GM19438 (cell line): Measurements from ENCODE around the gene DAPK3.
"Not testable (repeated sequence)": the region's sequence is repeated elsewhere in the genome, so short reads cannot be mapped to it uniquely, and the experiment has no call there.

Experiments used
- ATAC-seq: cut with Tn5 transposase; IDR thresholded peaks from one replicate; pipeline ENCODE4 v1.9.1; 2021; ENCODE audit warnings: low read depth; ENCODE audit not compliant: unreplicated experiment

The DAPK3 gene

DNA sequence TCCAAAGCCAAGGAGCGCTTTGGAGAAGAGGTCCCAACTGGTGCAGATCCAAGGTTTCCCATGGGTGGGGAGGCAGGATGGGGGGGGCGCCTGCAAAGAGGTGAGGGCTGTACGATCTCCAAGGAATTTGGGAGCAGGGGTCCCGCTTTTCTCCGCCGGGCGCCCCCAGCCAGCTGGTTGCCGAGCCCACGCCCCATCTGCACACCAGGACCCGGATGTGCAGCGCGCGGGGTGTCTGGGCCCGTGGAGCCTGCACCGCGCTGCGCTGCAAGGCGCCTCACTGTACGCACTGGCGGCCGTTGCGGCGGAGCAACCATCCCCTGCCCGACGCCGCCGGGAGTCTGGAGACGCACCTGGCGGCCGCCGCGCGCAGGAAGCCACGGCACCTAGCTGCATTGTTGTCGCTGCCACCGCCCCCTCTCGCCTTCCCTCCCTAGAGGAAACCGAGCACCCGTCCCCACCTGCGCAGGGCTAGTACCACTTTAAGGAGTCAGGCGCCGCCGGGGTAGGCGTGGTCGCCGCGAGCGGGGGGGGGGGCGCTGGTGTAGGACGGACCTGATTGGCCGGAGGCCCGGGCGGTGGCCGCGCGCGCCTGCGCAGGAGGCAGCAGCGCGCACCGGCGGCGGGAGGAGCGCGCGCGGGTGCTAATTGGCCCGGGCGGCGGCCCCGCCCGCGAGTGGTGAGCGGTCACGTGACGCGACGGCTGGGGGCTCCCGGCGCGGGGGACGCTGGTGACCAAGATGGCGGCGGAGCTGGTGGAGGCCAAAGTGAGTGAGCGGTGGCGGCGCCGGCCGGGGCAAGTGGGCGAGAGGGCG lies 36.3 kb upstream of the DAPK3 start, which contains the start of gene PIAS4:
PIAS4 (plus strand) TSS at position 716 of the 815 bp plus-strand sequence; CDS start at position 741, 25 bp downstream.
- ATAC-seq = peak; percentile 76

DNA sequence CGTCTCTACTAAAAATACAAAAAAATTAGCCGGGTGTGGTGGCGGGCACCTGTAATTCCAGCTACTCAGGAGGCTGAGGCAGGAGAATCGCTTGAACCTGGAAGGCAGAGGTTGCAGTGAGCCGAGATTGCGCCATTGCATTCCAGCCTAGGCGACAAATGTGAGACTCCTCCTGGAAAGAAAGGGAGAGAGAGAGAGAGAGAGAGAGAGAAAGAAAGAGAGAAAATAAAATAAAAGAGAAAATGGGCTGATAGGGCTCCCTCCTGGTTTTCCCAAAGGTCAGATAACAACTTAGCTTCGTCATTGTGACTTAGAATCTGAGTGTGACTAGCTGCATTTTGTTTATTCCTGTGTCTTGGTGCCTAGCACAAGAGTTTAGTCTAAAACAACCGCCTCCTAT lies 34.5 kb upstream of the DAPK3 start:
- ATAC-seq = not testable (repeated sequence)

DNA sequence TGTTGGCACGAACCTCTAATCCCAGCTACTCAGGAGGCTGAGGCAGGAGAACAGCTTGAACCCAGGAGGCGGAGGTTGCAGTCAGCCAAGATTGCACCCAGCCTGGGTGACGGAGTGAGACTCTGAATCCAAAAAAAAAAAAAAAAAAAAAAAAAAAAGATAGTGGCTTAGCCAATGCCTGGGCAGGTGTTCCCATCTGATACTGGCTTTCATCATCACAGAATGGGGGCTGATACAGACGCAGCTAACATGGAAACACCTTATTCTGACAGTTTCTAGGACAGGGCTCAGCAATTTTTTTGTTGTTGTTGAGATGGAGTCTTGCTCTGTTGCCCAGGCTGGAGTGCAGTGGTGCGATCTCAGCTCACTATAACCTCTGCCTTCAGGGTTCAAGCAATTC lies 29.9 kb upstream of the DAPK3 start:
- ATAC-seq = not testable (repeated sequence)

DNA sequence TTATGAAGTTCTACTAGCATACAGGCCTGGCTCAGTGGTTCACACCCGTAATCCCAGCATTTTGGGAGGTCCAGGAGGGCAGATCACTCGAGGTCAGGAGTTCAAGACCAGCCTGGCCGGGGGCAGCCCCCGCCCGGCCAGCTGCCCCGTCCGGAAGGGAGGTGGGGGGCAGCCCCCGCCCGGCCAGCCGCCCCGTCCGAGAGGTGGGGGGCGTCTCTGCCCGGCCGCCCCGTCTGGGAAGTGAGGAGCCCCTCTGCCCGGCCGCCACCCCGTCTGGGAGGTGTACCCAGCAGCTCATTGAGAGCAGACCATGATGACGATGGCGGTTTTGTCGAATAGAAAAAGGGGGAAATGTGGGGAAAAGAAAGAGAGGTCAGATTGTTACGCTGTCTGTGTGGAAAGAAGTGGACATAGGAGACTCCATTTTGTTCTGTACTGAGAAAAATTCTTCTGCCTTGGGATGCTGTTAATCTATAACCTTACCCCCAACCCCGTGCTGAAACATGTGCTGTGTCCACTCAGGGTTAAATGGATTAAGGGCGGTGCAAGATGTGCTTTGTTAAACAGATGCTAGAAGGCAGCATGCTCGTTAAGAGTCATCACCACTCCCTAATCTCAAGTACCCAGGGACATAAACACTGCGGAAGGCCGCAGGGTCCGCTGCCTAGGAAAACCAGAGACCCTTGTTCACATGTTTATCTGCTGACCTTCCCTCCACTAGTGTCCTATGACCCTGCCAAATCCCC lies 27.9 kb upstream of the DAPK3 start:
- ATAC-seq = not testable (repeated sequence)

DNA sequence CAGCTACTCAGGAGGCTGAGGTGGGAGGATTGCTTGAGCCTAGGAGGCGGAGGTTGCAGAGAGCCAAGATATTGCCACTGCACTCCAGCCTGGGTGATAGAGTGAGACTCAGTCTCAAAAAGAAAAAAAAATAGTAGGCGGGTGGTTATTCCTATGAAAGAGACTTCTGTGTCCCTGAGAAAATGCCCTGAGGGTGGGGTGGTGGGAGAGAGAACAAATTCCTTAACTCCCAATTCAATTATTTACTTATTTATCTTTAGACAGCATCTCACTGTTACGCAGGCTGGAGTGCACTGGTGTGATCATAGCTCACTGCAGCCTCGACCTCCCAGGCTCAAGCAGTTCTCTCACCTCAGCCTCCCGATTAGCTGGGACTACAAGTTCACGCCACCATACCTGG lies 24.7 kb upstream of the DAPK3 start:
- no peak for ATAC-seq

DNA sequence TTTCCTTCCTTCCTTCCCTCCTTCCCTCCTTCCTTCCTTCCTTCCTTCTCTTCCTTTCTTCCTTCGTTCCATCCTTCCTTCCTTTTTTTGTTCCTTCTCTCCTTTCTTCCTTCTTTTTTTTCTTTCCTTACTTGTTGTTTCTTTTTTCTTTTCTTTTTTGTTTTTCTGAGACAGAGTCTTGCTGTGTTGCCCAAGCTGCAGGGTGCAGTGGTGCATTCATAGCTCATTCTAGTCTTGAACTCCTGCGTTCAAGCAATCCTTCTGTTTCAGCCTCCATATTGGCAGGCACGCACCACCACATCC lies 19.9 kb upstream of the DAPK3 start:
- no peak for ATAC-seq

DNA sequence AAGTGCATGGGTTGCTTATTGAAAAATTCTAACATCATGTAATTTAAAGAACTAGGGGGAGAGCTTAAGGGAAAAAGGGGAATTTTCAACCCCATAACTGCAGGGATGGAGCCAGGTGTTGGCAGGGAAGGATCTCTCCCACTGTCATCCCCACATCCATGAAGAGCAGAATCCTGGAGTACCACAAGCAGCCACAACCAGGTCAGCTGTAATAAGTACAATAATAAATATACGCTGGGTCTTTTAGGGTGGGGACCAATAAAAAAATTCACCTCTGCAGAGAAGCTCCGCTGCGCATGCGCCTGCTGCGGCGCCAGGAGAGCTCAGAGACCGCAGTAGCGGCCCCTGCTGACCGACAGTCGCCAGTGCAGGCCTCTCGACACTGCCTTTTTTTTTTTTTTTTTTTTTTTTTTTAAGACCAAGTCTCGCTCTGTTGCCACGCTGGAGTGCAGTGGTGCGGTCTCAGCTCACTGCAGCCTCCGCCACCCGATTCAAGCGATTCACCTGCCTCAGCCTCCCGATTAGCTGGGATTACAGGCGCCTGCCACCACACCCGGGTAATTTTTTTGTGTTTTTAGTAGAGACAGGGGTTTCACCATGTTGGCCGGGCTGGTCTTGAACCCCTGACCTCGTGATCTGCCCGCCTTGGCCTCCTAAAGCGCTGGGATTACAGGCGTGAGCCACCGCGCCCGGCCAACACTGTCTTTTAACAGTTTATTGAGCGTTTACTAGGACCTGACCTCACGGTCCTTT lies 16.9 kb upstream of the DAPK3 start:
- no peak for ATAC-seq

DNA sequence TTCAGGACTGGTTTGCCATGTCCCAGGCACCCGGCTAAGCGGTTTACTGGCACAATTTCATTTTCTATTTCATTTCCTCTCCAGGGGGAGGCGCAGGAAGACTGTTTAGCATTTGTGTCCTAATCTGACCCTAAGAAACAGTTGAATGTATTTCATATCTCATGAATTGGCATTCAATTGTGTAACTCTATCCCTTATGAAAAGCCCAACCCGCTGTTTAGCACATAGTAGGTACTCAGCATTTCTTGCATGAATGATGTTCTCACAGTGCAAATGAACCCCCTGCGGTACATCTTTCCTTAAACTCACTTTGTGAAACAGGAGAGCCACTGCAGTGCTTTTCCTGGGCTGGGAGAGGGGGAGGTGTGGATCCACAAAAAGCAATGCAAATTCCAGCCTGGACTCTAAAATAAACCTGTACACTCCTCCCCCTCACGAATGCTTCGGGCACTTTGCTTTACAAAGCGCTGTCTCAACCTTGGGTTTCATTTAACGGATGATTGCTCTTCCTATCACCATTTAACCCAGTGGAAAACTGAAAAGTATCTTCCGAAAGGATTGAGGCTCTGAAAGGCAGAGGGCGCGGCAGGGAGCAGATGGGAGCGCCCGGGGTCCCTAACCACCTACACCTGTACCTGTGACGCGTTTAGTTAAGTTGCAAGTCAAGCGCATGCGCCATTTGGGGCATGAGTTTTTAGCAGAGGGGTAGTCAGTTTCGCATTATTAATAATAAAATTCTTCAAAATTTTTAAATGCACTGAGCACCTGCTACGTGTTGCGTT lies 15.6 kb upstream of the DAPK3 start:
- ATAC-seq = no peak

DNA sequence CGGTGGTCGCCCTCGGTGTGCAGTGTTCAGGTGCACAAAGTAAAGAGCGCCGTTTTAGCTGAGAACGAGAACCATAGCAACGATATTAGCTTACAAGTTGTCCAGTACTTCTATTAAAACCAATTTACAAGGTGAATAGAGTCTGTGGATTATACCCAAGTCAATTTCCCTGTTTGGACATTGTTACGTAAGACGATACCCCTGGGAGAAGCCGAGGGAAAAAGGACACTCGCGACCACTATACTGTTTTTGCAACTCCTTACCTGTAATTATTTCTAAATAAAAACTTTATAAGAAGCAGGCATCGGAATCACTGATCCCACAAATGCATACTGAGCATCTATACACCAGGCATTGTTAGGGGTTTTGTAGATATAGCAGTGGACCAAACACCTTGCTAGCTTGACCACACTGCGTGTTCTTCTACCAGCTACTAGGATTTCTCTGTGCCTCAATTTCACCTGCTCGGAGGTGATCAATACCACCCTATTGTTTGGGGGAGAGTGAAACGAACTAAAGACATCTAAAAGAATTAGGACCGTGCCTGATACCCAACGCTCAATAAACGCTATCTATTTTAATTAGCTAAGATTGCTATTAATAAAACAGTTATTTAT lies 14.9 kb upstream of the DAPK3 start:
- no peak for ATAC-seq

DNA sequence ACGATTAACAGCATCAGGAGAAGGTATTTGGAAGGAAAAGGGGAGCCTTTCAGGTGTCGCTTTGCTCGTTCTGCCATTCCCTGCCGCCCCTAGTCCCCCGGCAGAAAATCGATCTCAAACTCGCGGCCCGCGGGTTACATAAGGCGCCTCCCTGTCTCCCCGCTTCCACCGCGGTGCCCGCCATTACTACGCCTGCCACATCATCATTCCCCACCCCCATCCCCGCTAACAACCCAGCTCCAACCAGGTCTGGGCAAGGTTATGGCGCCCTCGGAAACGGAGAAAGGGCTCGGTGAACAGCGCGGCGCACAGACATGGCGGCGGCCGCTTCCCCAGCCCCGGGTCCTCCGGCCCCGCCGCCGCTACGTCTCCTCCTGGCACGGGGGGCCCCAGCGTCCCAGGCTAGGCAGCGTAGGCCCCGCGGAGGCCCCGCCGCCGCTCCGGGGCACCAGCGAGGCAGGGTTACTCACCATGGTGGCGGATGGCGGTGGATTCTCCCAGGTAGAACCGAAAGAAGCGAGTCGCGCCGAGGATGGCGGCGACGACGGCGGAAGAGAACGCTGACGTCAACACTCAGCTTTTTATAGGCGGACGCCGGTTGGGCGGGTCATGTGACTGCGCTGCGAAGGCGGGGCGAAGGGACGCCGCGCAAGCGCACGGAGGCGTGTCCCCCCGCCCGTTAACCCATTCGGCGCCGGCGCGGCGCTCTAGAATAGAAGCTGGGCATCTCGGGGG lies 14.2 kb upstream of the DAPK3 start, which contains the start of gene EEF2:
EEF2 (minus strand) TSS at position 556 of the 735 bp plus-strand sequence; CDS start at position 473, 83 bp downstream.
- peak; percentile 40 for ATAC-seq

DNA sequence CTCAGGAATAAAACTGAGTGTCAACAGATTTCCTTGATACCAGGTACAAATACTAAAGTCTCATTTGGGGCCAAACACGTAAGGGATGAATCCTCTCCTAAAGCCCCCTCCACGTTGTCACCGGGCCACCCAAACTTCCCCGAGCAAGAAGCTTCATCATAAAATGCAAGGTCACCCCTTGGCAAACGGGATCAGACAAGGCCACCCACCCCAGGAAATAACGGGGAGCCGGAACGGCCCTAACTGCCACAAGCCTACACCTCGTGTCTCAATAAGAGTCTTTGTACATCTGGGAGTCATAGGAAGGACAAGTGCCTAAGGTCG lies 13.6 kb upstream of the DAPK3 start:
- no peak for ATAC-seq

DNA sequence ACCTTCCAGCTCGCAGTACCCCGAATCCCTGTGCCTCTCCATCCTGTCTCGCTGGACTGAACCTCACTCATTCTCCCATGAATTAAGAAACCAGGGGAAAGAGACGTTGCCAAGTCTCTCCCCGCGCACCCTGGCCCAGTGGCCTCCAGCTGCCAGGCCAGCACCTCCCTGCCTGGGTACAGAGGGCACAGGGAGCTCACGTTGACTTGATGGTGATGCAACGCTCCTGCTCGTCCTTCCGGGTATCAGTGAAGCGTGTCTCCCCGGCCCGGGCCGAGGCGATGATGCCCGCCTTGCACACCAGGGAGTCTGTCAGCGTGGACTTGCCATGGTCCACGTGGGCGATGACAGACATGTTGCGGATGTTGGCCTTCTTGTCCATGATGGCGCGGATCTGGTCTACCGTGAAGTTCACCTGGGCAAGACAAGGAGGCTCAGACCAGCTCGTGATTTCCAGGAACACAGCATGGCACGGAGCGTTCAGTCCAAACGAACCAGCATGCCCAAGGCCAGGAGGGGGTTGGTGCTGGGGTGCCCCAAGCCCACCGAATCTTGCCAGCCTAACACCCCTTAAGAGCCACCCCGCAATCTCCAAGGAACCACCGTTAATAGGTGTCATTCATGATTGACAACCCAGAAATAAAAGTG lies 13.2 kb upstream of the DAPK3 start:
- no peak for ATAC-seq

DNA sequence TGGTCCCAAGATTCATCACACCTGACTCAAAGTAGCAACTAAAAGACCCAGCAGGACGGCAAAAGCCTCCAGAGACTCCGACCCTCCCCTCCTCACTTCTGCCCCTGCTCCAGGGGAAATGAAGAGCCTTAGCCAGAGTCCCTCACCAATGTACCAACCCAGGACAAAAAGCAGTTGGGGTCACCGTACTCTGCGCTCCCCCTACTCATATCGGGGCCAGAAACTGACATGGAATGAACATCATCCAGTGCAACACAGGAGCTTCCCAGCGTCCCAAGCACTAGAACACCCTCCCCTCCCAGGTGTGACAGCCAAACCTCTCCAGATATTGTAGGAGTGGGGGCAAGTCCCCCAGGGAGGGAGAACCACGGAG lies 12.6 kb upstream of the DAPK3 start:
- ATAC-seq = no peak

DNA sequence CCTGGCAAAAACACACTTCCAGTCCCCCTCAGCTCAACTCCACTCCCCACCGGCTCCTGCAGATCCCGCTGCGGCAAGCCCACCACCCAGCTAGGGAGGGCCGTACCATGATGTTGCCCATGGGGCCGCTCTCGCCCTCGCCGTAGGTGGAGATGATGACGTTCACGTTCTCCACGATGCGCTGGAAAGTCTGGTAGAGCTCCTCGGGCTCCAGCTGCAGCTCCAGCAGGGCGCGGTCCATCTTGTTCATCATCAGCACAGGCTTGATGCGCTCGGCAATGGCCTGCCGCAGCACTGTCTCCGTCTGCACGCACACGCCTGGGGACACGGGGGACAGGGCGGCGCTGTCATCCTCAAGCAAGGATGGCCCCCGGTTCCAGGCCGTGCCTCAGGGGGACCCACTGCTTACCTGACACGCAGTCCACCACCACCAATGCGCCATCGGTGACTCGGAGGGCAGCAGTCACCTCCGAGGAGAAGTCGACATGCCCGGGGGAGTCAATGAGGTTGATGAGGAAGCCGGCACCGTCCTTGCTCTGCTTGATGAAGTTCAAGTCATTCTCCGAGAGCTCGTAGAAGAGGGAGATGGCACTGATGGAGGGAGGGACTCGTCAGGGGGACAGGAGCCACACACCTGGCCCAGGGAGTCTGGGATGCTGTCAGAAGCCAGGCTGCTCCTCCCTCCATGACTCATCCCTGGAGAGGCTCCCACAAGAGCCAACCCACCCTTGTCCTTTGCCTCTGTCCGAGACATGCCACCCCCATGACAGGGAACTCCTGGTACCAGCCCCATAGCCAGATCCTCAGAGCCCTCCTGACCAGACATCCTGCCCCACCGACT lies 12.0 kb upstream of the DAPK3 start:
- no peak for ATAC-seq

DNA sequence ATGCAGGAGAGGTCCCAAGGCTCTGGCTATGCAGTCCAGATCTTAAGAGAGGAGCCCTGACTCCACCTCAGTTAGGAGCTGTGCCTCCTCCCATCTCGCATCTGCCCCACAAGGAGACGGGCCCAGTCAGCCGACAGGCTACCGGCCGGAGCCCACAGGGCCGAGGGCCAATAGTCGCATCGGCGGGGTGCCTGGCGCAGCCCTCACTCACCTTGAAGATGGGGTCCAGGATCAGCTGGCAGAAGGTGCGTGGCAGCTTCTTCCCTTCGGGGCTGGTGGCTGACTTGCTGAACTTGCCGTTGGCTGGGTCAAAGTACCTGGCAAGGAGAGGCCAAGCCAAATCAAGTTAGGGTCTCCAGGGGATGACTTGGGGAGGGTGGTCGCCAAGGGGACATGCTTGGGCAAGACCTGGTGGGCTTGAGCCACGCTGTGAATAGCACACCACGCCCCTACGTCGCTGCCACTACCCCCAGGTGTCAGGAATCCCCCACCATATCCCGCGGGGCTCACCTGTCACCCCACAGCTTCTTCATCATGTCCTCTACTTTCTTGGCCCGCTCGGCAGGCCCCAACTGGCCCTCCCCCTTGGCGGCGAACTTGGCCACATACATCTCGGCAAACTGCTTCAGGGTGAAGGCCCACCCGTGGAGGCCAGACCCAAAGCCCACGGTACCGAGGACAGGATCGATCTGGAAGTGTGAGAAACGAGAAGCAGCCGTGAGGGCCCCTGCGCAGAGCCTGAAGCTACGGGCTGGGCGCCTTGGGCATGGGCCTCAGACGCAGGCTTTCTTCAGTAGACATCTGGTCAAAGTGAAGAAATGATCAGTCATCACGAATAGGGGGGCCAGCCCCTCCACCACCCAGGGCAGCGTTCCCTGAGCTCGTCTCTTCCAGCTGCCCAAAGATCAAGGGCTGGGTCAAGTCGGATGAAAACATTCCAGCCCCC lies 11.1 kb upstream of the DAPK3 start:
- ATAC-seq = no peak

DNA sequence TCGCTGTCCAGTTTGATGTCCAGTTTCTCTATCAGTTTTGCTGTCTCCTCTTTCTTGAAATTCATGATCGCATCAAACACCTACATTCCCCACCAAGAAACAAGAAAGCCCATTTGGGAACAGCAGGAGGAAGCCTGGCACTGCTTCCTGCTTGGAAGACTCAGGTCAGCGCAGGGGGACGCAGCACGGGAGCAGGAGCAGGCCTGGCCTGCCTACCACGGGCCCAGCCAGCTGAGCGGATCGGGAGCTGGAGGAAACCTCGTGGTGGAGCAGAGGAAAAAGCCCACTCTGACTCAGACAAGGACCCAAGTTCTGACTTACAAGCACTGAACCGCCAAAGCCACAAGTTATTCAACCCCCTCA lies 10.5 kb upstream of the DAPK3 start:
- ATAC-seq = no peak
